HT1080 (cell line): ENCODE results near the gene REPS2. TPM values are rescaled to one million over a fixed set of nuclear protein-coding genes. Genes with fewer than 3 reads are reported as not detected.

Experiments
- DNase-seq: peaks from one replicate; pipeline ENCODE4 v3.0.0-alpha.2; 2015; ENCODE audit warnings: low read depth
- total RNA-seq: library from RNA; depleted of rRNA; stranded (reverse); fragments of >200 nt; shearing (Covaris generic); gene quantifications from 2 replicates; pipeline ENCODE4 v1.2.3, GENCODE V29; 2014

Gene REPS2
- total RNA-seq, 1 experiment from 2014 or later, result 2.4 TPM

DNA sequence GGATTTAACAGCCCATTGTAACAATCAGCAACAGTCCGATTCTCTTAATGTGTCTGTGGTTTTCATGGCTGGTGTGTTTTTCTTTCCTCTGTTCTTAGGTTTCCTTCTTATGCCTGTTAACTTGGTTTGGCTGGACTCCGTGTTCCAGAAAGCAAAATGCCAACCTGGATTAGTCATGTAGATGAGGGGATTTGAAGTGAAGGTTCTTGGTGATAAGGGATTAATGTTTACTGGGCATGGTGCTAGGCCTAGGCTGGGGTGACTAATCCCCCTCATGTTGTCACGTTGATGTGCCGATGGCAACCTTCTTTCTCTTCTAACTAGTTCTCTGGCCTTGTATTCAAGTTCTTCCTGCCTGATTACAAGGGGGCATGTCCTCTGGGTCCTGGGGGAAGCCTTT is 85.9 kb downstream of the REPS2 start:
- DNase-seq, result peak; percentile 90

DNA sequence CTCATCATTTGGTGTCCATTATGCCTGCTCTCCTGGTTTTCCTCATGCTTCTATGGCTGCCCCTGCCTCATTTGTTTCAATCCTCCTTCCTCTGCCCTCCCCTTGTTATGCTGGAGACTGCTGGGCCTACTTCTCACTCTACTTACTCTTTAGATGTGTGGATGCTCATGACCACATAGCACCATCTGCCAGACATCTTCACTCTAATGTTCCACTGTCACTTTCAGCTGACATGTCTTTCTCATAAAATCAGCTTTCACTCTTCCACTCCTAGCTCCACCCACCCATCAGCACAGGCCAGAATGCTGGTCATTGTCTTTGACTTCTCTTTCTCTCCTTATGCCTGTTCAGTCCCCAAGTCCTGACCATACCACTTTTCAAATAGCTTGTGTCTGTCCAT is 86.8 kb downstream of the REPS2 start:
- no peak for DNase-seq

DNA sequence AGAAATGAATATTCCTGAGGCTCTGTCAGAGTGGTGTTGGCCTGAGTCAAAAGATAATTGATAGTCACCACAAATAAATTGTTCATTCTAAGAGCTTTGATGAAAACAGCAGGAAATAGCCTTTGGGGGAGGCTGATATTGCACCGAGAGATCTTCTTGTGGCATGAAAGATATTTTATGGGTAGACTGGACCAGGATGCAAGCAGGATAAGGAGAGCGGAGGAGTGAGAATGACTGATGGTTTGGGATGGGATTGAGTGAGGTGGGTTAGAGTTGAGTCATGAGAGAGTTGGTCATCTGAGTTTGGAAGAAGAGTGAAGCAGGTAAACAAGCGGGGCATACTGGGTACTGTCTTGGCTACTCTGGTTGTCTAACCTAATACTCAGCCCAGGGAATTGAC is 88.7 kb downstream of the REPS2 start:
- DNase-seq, result no peak

DNA sequence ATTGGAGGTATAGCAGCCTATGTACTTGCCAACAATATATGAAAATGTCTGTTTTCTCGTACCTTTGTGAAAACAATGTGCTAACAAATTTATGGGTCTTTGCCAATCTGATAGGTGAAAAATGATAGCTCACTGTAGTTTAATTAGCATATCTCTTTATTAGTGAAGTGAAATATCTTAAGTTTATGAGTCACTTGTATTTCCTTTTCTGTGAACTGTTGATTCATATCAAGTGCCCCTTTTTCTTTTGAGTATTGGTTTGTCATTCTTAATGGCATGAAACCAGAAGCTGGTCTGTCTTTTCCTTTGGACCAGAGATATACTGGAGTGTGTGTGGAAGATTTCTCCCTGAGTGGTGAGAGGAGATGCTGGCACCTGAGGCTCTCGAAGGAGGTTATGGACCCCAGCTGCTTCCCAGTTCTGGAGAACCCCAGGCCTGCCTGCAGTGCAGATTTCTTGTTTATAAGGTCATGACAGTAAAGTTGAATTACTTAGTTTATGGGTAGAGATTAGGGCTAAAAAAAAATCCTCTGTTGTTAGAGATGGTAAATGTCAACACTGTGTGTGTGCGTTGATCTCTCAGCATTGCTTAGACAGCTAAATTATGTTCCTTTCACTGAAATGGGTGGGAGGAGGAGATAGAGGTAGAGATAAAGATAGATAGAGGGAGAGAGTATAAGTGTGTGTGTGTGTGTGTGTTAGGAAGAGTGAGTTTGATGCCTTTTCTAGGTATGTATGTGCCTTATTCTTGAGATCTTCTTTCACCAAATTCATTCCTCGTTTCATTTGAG is 89.9 kb downstream of the REPS2 start:
- no peak for DNase-seq

DNA sequence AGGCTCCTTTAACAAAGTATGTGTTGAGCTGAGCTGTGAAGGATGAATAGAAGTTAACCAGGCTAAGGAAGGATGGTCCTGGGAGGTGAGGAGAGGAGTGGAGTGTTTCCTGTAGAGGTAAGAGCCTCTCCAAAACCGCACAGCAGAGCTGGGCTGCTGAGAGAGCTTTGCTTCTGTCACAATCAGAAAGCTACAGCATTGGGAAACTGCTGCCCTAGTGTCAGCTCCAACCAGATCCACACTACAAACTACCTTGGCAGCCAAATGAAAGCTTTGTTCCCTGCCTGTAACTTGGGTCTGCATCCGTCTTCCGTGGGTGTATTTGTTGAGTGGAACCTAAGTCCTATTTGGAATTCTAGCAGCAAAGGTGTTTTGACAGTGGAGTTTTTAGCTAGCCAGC is 91.8 kb downstream of the REPS2 start:
- no peak for DNase-seq

DNA sequence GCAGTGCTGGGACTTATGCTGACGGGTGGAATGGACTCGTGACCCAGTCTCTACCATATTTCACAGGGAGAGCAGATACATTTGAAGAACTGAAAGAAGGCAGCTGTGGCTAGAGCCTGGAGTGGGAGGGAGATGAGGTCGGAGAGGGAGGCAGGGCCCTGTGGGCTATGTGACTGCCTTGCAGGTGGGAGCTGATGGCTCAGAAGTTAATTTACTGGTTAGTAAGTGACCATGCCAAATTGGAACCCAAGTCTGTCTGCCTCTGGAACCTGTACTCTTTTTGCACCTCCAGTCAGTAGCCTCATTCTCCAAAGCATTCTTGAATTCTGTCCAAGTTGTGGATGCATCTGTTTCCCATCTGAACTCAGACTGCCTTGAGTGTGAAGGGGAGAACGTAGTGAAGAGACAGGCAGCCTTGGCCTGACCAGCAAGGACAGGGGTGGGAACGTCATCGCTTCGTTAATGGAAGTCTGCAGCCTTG is 92.3 kb downstream of the REPS2 start:
- DNase-seq, result no peak

DNA sequence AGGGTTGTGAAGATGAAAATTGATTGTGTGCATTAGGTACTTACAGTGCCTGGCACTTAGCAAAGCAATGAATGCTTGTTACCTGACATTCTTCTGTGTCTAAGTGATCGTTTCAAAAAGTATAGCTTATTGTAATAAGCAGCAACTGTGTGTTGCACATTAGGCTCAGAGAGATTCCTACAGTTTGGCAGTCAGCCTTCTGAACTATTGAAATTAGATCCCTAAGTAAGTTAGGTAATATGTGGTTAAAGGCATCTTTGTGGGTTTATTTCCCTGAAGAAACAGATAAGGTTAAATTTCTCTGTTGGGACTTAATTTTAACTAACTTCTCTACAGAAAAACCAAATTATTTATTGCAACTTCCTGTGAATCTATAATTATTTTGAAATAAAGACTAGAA is 93.4 kb downstream of the REPS2 start:
- no peak for DNase-seq

DNA sequence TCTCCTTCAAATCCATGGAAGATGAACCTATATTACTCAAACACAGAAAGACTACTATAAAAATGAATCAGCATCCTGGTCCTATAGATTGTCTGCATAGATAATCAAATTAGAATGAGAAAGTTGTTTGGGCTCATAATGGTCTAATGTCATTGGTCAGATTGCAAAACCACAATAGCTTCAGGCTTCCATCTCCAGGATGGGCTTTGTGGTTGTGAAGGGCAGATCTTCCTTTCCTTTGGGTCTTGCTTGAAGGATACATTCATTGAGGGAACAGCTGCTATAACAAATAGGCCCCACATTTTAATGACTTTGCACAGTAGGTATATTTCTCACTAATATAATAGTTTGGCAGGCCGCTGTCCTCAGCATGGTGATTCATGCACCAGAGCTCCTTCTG is 94.3 kb downstream of the REPS2 start:
- no peak for DNase-seq

DNA sequence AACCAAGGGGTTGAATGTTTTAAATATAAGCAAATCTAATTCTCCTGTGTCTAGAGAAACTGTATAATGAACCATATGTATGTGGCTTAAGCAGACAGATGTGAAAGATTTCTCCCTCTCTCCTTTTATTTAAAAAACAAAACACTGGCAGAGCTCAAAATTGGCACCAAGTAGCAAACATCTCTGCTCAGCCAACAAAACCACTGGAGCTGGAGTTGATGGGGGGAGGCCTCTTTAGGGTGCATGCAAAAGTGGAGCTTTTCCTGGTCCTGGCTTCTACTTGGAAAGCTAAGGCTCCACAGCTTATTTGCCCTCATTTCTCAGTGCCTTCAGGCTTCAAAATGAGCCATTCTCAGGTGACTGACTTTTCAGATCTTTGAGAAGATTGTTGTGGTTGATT is 95.6 kb downstream of the REPS2 start:
- no peak for DNase-seq

DNA sequence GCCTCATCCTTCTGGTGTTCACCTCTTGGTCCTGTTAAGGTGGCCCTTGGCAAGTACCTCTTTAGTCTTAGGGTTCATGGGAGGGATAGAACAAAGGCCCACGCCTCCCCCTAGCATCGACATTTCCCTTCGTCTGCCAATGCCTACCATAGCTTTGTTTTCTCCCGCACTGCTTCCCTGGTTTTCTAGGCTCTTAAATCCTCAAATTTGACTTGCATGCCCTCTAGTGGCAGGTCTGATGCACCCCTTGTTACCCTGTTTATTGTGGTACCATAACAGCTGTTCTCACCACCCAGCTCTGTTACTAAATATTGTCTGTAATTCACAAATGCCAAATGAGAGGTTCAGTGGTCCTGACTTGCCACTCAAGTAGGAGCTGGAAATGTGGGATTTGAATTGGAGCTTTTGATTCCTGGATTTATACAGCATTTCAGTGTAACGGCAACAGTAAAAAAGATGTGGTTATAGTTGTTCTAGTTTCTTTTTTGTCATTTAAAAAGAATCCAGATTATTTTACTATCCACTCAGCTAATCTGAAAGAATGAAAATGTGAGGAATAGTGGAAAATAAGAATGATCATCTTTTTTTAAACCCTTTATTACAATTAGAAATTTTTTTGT is 100.1 kb downstream of the REPS2 start:
- DNase-seq, result peak; percentile 55

DNA sequence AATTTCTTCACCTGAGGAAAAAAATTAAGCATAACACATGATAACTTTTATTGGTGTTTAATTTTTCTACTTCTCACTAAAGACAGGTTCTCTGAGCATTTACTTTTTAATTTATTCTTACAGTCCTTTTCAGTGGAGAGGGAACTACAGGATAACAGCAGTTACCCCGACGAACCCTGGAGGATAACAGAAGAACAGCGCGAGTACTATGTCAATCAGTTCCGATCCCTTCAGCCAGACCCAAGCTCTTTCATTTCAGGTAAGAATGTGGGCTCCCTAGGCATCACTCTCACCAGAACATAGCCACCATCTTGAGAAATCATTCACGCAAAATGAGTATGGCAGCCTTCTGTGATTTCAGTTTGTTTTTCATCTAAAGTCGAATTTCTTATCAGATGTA is 100.8 kb downstream of the REPS2 start:
- no peak for DNase-seq

DNA sequence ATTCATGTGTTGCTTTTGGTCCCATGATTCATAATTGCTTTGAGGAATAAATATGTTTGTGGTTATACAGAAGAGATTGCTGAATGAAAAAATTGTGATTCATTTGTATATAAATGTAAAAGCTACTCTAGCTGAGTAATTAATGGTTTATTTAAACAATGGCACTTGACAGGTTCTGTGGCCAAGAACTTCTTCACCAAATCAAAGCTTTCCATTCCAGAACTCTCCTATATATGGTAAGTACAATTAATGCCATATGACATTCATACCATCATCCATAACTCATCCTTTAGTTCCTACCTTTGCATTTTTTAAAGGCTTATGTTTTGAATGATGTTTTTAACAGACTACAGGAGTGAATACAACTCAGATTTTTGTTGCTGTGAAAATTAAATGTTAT is 105.8 kb downstream of the REPS2 start:
- no peak for DNase-seq

DNA sequence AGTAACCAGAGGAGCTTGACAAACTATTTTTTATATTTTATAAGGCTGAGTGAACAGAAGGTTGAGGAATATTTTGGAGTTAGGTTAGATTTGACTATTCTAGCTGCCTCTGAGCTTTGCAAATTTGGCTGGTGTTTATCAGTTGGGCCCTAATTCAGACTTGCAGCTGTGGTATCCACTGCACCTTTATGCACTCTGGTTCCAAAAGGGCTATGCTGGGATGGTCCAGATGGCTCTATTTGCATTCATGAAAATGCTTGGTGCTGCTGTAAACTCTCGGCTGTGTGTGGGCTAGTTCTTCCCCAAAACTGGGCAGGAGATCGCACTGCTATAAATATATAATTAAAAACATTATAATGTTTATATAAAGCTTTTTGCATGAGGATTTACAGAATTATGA is 106.3 kb downstream of the REPS2 start:
- DNase-seq, result no peak

DNA sequence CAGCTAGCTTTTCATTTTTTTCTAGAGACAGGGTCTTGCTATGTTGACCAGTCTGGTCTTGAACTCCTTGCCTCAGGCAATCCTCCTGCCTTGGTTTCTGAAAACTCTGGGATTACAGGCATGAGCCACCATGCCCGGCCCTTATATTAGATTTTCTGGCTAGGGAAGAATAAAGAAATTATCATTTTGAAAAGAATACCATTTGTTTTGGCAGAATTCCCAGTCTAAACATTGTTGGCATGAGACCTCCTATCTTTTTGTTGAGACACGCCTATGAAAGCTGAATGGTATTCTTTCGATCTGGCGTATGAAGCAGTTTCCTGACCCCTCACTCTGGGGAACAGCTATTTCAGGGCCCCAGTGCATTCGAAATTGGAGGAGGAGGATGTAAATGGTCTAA is 107.0 kb downstream of the REPS2 start:
- DNase-seq, result no peak

DNA sequence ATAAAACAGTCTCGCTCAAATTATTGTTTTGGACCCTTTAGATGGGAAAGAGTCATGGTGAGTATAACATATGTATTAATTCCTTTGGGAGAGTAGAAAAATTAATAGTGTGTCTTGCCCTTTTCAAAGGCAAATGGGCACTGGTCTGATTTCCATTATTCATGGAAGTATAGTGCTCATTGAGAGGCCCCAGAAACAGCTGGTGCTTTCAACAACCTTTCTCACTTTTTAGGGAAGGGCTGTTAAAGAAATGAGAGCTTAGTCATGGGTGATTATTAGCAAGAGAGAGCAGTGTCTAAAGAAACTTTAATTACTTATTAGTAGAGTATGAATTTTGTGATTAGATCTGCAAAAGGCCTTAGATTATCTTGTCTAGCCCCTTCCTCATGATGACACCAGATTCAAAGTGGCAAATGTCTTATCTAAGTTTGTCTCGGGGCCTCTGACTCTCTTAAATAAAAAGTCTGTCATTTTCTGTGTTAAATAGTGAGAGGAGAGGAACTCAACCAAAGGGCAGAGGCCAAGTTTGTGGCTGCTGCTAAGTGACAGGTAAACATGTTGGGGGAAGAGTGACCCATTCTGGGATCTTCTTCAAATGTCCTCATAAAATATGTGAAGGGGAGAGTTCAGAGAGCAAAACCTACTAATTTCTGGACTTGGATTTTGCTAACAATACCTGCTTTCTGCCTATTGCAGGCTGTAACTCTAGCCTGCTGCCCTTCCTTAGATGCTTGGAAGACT is 110.6 kb downstream of the REPS2 start:
- no peak for DNase-seq

DNA sequence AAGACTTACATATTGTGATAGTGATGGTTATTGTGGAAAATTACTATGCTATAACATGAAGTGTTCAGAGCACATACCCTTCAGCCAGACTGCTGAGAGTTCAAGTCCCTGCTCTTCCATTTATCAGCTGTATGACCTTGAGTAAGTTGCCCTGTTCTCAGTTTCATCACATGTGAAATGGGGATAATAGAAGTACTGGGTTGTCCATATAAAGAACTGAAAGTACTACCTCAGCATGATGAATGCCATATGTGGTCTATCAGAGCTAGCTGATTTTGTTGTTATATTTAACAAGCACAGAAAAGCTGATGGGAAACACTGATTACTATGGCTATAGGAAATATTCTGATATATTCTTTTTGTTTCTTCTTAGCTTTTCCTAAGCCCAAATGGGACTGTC is 115.6 kb downstream of the REPS2 start:
- no peak for DNase-seq

DNA sequence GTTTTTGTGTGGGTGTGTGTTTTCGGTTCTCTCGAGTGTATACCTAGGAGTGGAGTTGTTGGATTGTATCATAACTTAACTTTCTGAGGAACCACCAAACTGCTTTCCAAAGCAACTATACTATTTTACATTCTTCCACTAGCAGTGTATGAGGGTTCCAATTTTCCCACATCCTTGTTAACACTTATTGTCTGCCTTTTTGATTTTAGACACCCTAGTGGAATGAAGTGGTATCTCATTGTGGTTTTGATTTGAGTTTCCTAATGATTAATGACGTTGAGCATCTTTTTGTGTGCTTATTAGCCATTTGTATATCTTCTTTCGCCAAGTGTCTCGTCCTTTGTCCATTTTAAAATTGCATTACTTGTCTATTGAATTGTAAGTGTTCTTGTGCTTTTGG is 118.6 kb downstream of the REPS2 start:
- DNase-seq, result no peak

DNA sequence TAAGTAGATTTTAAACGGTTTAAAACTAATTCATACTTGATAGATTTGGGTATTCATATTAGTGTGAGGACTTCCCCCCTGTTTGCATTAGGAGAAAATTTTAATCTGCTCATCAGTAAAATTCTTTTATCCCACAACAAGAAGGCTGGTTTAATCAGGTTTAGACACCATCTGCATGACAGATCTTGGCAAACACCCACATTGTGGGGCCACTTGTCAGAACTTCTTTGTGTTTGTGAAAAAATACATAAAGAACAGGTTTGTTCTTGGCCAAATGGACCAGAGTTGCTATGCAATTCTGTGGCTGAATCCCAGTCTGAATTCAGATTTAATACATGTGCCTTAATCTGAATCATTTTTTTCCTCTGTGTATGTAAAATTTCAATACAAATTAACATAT is 121.1 kb downstream of the REPS2 start:
- no peak for DNase-seq

DNA sequence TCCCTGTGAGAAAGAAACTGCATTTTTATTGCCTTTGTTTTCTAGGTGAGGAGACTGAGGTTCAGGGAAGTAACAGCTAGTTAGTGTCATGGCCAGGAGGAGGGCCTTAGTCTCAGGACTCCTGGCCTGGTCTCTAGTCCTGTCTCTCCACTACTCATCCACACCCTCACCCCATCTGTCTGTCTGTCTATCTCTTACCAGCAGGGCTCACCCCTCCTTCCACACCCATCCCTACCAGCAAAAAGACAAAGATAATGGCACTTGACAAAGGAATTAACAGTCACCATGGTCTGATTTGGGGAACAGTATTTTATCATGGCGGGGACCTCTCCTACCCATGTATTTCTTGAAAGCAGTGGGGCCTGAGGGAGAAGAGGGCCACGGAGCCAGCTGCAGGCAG is 125.8 kb downstream of the REPS2 start:
- DNase-seq, result no peak

DNA sequence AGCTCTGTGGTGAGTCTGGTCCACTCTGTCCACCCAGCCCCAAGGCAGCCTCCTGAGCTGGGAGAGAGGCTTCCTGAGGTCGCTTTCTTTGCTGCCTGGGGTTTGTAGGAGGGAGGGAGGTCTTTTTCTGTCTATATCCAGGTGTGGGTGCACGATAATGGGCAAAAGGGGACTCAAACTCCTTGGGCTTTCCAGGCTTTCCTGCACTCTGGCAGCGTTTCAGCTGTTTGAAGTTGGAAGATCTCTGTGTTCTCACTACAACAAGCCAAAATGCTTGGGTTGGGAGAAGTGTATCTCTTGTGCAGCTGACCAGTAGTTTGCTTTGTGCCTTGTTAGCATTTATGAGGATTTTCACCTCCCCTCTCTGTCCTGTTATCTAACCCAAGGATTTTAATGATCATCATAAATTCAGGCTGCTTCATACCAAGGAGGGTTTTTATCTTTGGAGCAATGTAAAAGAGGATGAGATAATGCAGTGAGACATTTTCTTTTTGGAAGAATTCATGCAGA is 126.3 kb downstream of the REPS2 start:
- DNase-seq, result no peak

DNA sequence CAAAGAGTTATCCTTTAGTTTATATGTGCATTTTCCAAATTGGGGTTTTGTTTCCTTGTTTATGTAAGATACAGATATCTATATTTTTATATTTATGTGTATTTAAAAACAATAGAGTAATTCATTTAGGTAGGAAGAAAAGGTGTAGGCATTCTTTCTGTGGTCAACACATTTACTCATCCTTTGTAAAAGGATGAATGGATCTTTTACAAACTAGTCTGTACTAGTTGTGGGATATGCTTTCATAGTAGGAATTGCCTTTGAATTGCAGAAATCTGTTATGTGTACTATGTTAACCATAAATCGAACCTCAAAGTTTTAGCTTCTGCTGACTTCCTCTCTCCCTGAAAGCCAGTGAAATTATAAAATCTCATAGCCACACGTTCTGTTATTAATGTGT is 128.5 kb downstream of the REPS2 start:
- DNase-seq, result no peak

DNA sequence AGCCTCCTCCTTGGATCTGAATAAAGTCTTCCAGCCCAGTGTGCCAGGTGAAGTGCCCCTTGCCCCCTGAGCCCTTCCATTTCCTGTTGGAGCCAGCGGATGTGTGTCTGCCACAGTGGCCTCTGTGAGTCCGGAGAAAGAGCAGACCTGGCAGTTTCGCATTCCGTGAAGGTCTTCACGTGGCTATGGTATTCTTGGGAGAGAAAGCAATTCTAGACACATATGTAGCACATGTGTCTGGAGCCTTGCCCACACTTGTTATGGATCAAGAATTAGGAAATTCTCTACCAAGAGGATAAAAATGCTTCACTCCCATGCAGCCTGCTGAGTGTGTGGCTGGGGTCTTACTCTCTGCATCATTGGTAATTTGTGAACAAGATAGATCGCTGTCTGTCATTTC is 130.9 kb downstream of the REPS2 start:
- no peak for DNase-seq
